Naive B cell (primary cell): ENCODE data around the gene GNG5. TPM values are rescaled to one million over a fixed set of nuclear protein-coding genes. Genes with fewer than 3 reads are reported as not detected.
"Not testable (repeated sequence)": the region's sequence is repeated elsewhere in the genome, so short reads cannot be mapped to it uniquely, and the experiment has no call there.

Experiments
- ATAC-seq, 2 donors: fragments of 150-1000 bp; cut with Tn5 transposase; 2 replicates each; pipeline ENCODE4 v1.10.0; 2021; ENCODE audit warnings: low read depth in 2 of 2, mild to moderate bottlenecking in 2 of 2, moderate library complexity in 2 of 2
- DNase-seq: peaks from one replicate; pipeline ENCODE4 v3.0.0; 2022
- H3K27ac Mint-ChIP-seq, 6 donors: one replicate each; pipeline ENCODE4 v1.8.0; 2020 to 2022; ENCODE audit warnings: mild to moderate bottlenecking in 6 of 6, mixed read lengths in 6 of 6, moderate library complexity in 5 of 6, inconsistent platforms in 2 of 6
- H3K27me3 Mint-ChIP-seq, 3 donors: one replicate each; pipeline ENCODE4 v1.8.0; 2021 to 2022; ENCODE audit warnings: mixed read lengths in 3 of 3, mild to moderate bottlenecking in 1 of 3
- H3K36me3 Mint-ChIP-seq, 2 donors: one replicate each; pipeline ENCODE4 v1.8.0; 2020 to 2022; ENCODE audit warnings: mixed read lengths in 2 of 2, inconsistent platforms in 1 of 2, mild to moderate bottlenecking in 1 of 2
- H3K4me1 Mint-ChIP-seq, 3 donors: one replicate each; pipeline ENCODE4 v1.8.0; 2020 to 2022; ENCODE audit warnings: mixed read lengths in 3 of 3, inconsistent platforms in 1 of 3, mild to moderate bottlenecking in 1 of 3, moderate library complexity in 1 of 3
- H3K4me3 Mint-ChIP-seq, 8 donors: one replicate each; pipeline ENCODE4 v1.8.0; 2020 to 2022; ENCODE audit warnings: mild to moderate bottlenecking in 8 of 8, mixed read lengths in 8 of 8, moderate library complexity in 8 of 8, inconsistent platforms in 2 of 8
- H3K9me3 Mint-ChIP-seq, 7 donors: one replicate each; pipeline ENCODE4 v1.8.0; 2020 to 2022; ENCODE audit warnings: mixed read lengths in 7 of 7, mild to moderate bottlenecking in 5 of 7, inconsistent platforms in 2 of 7, moderate library complexity in 1 of 7
- polyA plus RNA-seq, 6 donors: library from polyadenylated mRNA; unstranded; fragments of 300-500 nt; fragmentation: Illumina TruSeq; gene quantifications; one replicate each; pipeline ENCODE4 v1.2.3, GENCODE V29; 2021; ENCODE audit warnings: low read depth in 6 of 6

The GNG5 gene
- 100 to 1,000 TPM; 277 to 361 (median 296) TPM for polyA plus RNA-seq

DNA sequence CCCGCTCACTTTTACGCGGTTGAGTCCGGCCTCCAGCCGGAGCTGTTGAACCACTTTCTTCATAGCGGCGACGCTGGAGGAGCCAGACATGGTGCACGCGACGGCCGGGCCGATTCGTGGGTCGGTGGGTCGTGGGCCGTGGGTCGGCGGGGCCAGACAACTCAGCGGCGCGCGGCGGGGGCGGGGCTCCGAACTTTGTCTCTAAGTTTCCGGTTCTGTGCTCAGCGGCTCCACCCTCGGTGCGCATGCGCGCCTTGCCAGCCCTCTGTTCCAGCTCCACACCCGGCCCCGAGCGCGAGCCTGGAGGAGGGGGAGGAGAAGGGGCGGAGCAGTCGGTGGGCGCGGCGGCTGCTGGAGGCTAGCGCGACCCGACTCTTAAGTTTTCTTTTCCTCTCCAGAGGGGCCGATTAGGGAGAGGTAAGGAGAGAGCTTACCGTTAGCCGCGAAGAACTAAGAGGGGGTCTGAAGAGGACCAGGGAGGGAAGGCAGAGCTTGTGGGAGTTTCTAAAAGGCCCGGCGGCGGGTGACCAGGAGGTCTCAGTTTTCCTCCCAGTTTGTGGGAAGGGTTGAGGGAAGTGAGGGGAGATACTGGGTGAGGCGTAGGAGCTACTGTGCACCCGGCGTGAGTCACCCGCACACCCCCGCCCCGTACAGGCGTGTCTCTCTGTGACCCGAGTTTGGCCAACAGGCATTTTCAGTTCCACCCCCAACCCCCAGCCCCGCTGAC, at the start of gene GNG5, which contains the start of gene SPATA1:
Gene GNG5, minus strand, starts transcription at position 580 of the 727 bp plus-strand sequence. Its CDS starts 490 bp downstream, at position 90.
Gene SPATA1, plus strand, starts transcription at position 385 of the 727 bp plus-strand sequence. CDS start 9,974 bp downstream, outside the sequence.
- peak within 1 kb of the TSS; percentile 97 to 100 (median 98) for H3K4me3 Mint-ChIP-seq
- peaks cover 20 to 42% (median 32%) of the 10 kb centered on the region in 3 donors for H3K4me1 Mint-ChIP-seq
- H3K27ac Mint-ChIP-seq: peak within 1 kb of the TSS; percentile 92 to 98 (median 97)
- peak; percentile 88 to 89 for ATAC-seq
- peak; percentile 98 for DNase-seq
- no peaks in the 10 kb centered on the region for H3K27me3 Mint-ChIP-seq
- peaks cover 0 to 8% (median 0%) of the 10 kb centered on the region in 7 donors for H3K9me3 Mint-ChIP-seq
- H3K36me3 Mint-ChIP-seq: peaks cover 8% of the 10 kb centered on the region in 2 donors

DNA sequence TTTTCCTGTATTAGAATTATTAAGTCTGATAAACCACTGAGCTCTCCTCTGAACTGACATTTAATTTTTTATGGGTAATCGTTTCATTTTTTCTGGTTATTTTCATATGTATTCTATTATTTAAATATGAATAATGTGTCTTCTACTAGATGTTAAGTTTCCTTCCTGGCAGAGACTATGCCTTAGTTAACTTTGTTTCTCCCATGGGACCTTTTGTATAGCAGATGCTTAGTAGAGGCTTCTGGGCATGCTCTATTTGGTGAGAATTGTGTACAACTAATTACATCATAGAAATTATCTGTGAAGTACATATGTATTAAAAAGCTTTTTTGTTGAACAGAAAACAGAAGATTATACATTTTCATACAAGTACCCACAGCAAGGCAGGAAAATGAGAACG, 44.4 kb upstream of the GNG5 start:
- DNase-seq: no peak
- Mint-ChIP-seq H3K4me1 (no peaks in the 10 kb centered on the region), H3K27me3 (no peaks in the 10 kb centered on the region)

DNA sequence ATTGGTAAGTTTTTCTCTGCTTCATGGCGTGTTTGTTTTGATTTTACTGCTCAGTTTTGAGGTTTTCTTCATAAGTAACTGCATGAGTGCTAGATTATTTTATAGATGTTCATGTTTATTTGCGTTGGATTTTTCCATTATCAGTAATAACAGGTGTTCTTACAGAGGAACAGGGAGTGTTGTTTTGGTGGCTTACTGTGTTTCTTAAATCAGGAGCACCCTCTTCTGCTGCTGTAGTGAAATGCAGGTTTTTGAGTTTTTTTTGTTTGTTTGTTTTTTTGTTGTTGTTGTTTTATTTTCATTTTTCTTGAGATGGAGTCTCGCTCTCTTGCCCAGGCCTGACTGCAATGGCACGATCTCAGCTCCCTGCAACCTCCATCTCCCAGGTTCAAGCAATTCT, 35.3 kb upstream of the GNG5 start:
- ATAC-seq (no peak), DNase-seq (no peak)
- Mint-ChIP-seq H3K27me3 (no peaks in the 10 kb centered on the region), H3K27ac (no peak overlapping the region), H3K4me3 (no peak overlapping the region), H3K9me3 (no peaks in the 10 kb centered on the region), H3K4me1 (peaks cover 8 to 13% (median 11%) of the 10 kb centered on the region in 3 donors), H3K36me3 (peaks cover 20 to 21% of the 10 kb centered on the region in 2 donors)

More for the DNA sequence above, 44.4 kb upstream of the GNG5 start:
- Mint-ChIP-seq H3K9me3 (no peaks in the 10 kb centered on the region), H3K36me3 (peaks cover 0 to 8% of the 10 kb centered on the region in 2 donors), H3K4me3 (no peak overlapping the region), H3K27ac (no peak overlapping the region)
- ATAC-seq: no peak

DNA sequence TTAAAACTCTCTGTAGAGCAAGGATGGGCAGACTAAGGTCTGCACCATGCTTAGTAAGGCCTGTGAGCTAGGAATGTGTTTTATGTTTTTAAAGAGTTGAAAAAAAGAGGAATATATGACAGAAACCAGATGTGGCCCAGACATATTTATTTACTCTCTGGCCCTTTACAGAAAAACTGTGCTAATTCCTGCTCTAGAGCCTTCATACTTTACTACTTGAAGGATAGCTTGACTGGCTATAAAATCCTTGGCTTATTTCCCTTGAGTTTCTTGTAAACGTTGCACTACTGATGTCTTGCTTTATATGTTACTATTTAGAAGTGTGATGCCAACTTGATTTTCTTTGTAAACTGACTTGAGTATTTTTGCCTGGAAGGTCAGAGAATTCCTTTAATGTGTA, 34.4 kb upstream of the GNG5 start:
- Mint-ChIP-seq H3K36me3 (peaks cover 20 to 23% of the 10 kb centered on the region in 2 donors), H3K27ac (peak overlapping the region in 1 of 6 donors; percentile 25), H3K4me1 (peaks cover 8 to 13% (median 11%) of the 10 kb centered on the region in 3 donors)

DNA sequence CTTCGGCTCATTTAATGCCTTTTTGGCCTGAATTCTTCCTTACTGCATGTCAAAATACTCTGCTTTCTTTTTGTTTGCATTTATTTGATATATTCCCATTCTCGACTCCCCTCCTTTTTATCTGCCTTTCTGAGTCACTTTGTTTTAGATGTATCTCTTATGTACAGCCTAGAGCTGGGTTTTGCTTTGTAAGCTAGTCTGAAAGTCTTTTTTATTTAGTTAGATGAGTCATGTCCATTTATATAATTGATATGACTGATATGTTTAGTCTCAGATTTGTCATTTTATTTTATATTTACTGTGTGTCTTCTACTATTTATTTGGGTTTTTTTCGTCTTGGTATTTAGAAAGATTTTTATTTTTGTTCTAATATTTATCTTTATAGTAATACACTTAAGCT, 33.6 kb upstream of the GNG5 start:
- DNase-seq (no peak), ATAC-seq (no peak)
- no peaks in the 10 kb centered on the region for H3K27me3 Mint-ChIP-seq
- H3K4me3 Mint-ChIP-seq: no peak overlapping the region
- H3K4me1 Mint-ChIP-seq: peaks cover 8 to 13% (median 11%) of the 10 kb centered on the region in 3 donors
- H3K9me3 Mint-ChIP-seq: no peaks in the 10 kb centered on the region
- H3K36me3 Mint-ChIP-seq: peaks cover 20 to 25% of the 10 kb centered on the region in 2 donors
- H3K27ac Mint-ChIP-seq: peak overlapping the region in 1 of 6 donors; percentile 35

More for the DNA sequence above, 34.4 kb upstream of the GNG5 start:
- no peaks in the 10 kb centered on the region for H3K9me3 Mint-ChIP-seq
- no peak for DNase-seq
- no peak overlapping the region for H3K4me3 Mint-ChIP-seq
- ATAC-seq: no peak
- H3K27me3 Mint-ChIP-seq: no peaks in the 10 kb centered on the region

DNA sequence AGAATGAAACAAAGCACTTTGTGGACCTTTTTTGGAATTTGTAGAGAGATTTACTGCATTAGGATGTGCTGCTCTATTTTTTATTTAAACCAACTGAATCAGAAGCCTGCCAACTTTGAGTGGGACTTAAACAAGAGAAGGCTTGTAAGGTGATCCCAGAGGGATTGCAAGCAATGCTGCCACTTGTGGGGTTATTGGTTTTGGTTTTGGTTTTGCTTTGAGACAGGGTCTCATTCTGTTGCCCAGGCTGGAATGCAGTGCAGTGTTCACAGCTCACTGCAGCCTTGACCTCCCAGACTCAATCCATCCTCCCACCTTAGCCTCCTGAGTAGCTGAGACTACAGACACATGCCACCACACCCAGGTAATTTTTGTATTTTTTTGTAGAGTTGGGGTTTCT, 32.2 kb upstream of the GNG5 start:
- no peak overlapping the region for H3K27ac Mint-ChIP-seq
- DNase-seq (no peak), ATAC-seq (no peak)
- H3K27me3 Mint-ChIP-seq: no peaks in the 10 kb centered on the region
- no peak overlapping the region for H3K4me3 Mint-ChIP-seq
- no peaks in the 10 kb centered on the region for H3K9me3 Mint-ChIP-seq
- H3K36me3 Mint-ChIP-seq: peaks cover 19 to 20% of the 10 kb centered on the region in 2 donors
- peaks cover 8 to 13% (median 11%) of the 10 kb centered on the region in 3 donors for H3K4me1 Mint-ChIP-seq

DNA sequence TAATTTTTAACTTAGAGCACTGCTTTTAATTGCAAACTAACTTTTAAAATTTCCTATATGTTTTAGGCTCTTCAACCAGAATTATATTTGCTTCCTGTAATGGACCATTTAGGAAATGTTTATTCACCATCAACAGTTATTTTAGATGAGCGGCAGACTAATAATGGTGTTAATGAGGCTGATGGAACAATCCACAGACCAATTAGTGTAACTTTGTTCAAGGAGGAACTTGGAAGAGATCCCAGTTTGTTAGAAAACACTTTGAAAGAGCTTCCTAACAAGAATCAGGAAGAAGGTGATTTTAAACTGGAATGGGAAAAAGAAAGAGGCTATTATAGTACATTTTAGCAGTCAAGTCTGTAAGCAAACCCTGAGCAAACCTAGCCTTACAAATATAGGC, 19.4 kb upstream of the GNG5 start:
- Mint-ChIP-seq H3K4me1 (no peaks in the 10 kb centered on the region), H3K4me3 (no peak overlapping the region), H3K9me3 (peaks cover 0 to 11% (median 3%) of the 10 kb centered on the region in 7 donors), H3K36me3 (peaks cover 9 to 10% of the 10 kb centered on the region in 2 donors), H3K27me3 (no peaks in the 10 kb centered on the region), H3K27ac (no peak overlapping the region)
- DNase-seq: no peak
- no peak for ATAC-seq

DNA sequence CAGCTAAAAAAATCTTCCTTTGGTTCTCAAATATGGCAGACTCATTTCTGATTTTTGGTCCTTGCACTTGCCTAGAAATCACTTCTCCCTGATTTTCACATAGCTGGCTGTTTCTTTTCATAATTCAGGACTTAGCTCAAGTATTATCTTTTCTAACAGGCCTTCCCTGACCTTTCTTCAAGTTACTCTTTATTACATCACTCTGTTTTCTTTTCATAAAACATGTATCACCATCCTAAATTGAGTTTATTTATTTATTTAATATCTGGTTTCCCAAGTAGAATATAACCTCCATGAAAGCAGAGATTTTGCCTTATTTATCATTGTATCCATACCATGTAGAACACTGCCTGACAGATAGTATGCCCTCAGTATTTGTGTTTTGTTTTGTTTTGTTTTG, 18.2 kb upstream of the GNG5 start:
- Mint-ChIP-seq H3K4me1 (no peaks in the 10 kb centered on the region), H3K27me3 (no peaks in the 10 kb centered on the region), H3K36me3 (peaks cover 9 to 10% of the 10 kb centered on the region in 2 donors), H3K9me3 (peaks cover 0 to 11% (median 3%) of the 10 kb centered on the region in 7 donors), H3K27ac (no peak overlapping the region), H3K4me3 (no peak overlapping the region)
- DNase-seq (no peak), ATAC-seq (no peak)

DNA sequence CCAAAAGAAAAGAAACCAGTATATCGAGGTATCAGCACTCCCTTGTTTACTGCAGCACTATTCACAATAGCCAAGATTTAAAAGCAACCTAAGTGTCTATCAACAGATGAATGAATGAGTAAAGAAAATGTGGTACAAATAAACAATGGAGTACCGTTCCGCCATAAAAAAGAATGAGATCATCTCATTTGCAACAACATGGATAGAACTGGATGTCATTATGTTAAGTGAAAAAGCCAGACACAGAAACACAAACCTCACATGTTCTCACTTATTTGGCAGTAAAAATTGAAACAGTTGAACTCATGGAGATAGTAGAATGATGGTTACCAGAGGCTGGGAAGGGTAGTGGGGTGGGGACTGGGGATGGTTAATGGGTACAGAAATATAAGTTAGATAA, 4.3 kb upstream of the GNG5 start:
- ATAC-seq (no peak), DNase-seq (no peak)
- peaks cover 1 to 8% of the 10 kb centered on the region in 2 donors for H3K36me3 Mint-ChIP-seq
- no peak overlapping the region for H3K4me3 Mint-ChIP-seq
- H3K4me1 Mint-ChIP-seq: peaks cover 0 to 7% (median 0%) of the 10 kb centered on the region in 3 donors
- H3K27me3 Mint-ChIP-seq: no peaks in the 10 kb centered on the region
- peak overlapping the region in 1 of 6 donors; percentile 28 for H3K27ac Mint-ChIP-seq
- H3K9me3 Mint-ChIP-seq: peaks cover 0 to 8% (median 0%) of the 10 kb centered on the region in 7 donors

DNA sequence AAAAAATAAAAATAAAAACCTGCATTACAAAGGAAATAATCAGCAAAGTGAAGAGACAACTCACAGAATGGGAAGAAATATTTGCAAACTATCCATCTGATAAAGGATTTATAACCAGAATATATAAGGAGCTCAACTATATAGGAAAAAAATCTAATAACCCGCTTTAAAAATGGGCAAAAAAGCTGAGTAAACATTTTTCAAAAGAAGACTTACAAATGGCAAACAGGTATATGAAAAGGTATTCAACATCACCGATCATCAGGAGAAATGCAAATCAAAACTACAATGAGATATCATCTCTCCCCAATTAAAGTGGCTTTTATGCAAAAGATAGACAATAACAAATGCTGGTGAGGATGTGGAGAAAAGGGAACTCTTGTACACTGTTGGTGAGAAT, 3.8 kb upstream of the GNG5 start:
- DNase-seq (no peak), ATAC-seq (no peak)
- Mint-ChIP-seq H3K27me3 (no peaks in the 10 kb centered on the region), H3K27ac (peak overlapping the region in 1 of 6 donors; percentile 88), H3K9me3 (peaks cover 0 to 8% (median 0%) of the 10 kb centered on the region in 7 donors), H3K4me1 (peaks cover 2 to 9% (median 4%) of the 10 kb centered on the region in 3 donors), H3K4me3 (no peak overlapping the region), H3K36me3 (peaks cover 6 to 8% of the 10 kb centered on the region in 2 donors)

DNA sequence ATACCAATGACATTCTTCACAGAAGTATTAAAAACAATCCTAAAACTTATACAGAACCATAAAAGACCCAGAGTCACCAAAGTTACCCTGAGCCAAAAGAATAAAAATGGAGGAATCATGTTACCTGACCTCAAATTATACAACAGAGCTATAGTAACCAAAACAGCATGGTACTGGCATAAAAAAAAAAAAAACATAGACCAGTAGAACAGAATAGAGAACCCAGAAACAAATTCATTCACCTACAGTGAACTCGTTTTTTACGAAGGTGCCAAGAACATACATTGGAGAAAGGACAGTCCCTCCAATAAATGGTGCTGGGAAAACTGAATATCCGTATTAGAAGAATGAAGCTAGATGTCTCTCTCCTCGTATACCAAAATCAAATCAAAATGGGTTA, 2.6 kb upstream of the GNG5 start:
- no peak for ATAC-seq
- no peak overlapping the region for H3K4me3 Mint-ChIP-seq
- H3K27me3 Mint-ChIP-seq: no peaks in the 10 kb centered on the region
- peaks cover 0 to 8% (median 0%) of the 10 kb centered on the region in 7 donors for H3K9me3 Mint-ChIP-seq
- H3K36me3 Mint-ChIP-seq: peaks cover 8% of the 10 kb centered on the region in 2 donors
- peaks cover 9 to 21% (median 14%) of the 10 kb centered on the region in 3 donors for H3K4me1 Mint-ChIP-seq
- DNase-seq: no peak
- peak overlapping the region in 1 of 6 donors; percentile 27 for H3K27ac Mint-ChIP-seq

DNA sequence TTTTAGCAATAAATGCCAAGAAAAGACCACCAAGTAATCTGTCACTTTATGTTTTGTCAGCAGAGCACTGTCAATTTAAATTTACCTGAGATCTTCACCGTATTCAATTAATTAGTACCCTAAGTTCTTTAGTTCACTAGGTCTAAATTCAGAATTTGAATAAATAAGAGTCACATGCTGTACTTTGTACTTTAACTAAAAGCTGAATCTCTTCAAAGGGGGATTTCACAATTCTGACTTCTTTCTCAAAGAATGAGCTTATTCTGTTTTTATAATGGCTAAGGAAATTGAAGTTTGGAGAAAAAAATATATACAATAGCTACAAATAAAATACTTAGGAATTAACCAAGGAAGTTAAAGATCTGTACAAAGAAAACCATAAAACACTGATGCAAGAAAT, 2.1 kb upstream of the GNG5 start:
- Mint-ChIP-seq H3K36me3 (peaks cover 8% of the 10 kb centered on the region in 2 donors), H3K4me1 (peaks cover 10 to 26% (median 19%) of the 10 kb centered on the region in 3 donors), H3K27ac (no peak overlapping the region), H3K27me3 (no peaks in the 10 kb centered on the region), H3K9me3 (peaks cover 0 to 8% (median 0%) of the 10 kb centered on the region in 7 donors), H3K4me3 (peak overlapping the region in 2 of 8 donors; percentile 45 to 97)
- DNase-seq: no peak
- ATAC-seq: no peak

DNA sequence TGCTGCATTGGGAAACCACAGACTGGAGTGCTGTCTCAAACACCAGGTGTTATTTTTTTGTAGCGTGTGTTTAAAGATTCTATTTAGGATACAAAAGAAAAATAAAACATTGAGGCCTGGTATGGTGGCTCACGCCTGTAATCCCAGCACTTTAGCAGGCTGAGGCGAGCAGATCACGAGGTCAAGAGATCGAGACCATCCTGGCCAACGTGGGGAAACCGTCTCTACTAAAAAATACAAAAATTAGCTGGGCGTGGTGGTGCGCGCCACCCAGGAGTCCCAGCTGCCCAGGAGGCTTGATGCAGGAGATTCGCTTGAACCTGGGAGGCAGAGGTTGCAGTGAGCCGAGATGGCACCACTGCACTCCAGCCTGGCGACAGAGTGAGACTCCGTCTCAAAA, 1.5 kb upstream of the GNG5 start:
- H3K27ac Mint-ChIP-seq: peak overlapping the region in 1 of 6 donors; percentile 6
- H3K4me3 Mint-ChIP-seq: peak overlapping the region in 3 of 8 donors; percentile 36 to 99 (median 97)
- H3K27me3 Mint-ChIP-seq, DNase-seq, H3K36me3 Mint-ChIP-seq, ATAC-seq, H3K9me3 Mint-ChIP-seq: not testable (repeated sequence)
- H3K4me1 Mint-ChIP-seq: peaks cover 15 to 32% (median 25%) of the 10 kb centered on the region in 3 donors
